WI38 (cell line): ENCODE data around the gene MEGF6.
"Not testable (repeated sequence)": the region's sequence is repeated elsewhere in the genome, so short reads cannot be mapped to it uniquely, and the experiment has no call there.

Experiments
- H3K4me3 ChIP-seq: 2 replicates; pipeline ENCODE4 v1.5.1; 2011; ENCODE audit warnings: low read depth, mild to moderate bottlenecking, control low read depth, low read length
- TF ChIP-seq, protein P1 (sequence below): IDR thresholded peaks from 2 replicates; pipeline ENCODE4 v1.5.1; 2012; ENCODE audit warnings: low read depth, mild to moderate bottlenecking, control low read depth, low read length

The MEGF6 gene

GRCh38 chr1:3626025-3626424, 14.7 kb upstream of the MEGF6 start:
- TF ChIP-seq, protein P1, sequence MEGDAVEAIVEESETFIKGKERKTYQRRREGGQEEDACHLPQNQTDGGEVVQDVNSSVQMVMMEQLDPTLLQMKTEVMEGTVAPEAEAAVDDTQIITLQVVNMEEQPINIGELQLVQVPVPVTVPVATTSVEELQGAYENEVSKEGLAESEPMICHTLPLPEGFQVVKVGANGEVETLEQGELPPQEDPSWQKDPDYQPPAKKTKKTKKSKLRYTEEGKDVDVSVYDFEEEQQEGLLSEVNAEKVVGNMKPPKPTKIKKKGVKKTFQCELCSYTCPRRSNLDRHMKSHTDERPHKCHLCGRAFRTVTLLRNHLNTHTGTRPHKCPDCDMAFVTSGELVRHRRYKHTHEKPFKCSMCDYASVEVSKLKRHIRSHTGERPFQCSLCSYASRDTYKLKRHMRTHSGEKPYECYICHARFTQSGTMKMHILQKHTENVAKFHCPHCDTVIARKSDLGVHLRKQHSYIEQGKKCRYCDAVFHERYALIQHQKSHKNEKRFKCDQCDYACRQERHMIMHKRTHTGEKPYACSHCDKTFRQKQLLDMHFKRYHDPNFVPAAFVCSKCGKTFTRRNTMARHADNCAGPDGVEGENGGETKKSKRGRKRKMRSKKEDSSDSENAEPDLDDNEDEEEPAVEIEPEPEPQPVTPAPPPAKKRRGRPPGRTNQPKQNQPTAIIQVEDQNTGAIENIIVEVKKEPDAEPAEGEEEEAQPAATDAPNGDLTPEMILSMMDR = no peak
- H3K4me3 ChIP-seq = peak overlapping the region; percentile 71

GRCh38 chr1:3625151-3625907, 14.0 kb upstream of the MEGF6 start:
- TF ChIP-seq, protein P1 = no peak

GRCh38 chr1:3624200-3625136, 13.2 kb upstream of the MEGF6 start, which contains the start of gene TPRG1L:
Gene TPRG1L, plus strand, starts transcription at chr1:3625015. Its CDS starts 58 bp downstream, at chr1:3625073.
- peak within 1 kb of the TSS; percentile 89 for H3K4me3 ChIP-seq
- TF ChIP-seq, protein P1 = no peak

More at GRCh38 chr1:3625151-3625907, 14.0 kb upstream of the MEGF6 start:
- H3K4me3 ChIP-seq = peak overlapping the region; percentile 71

GRCh38 chr1:3623441-3624199, 12.3 kb upstream of the MEGF6 start:
- TF ChIP-seq, protein P1 = no peak
- peak overlapping the region; percentile 89 for H3K4me3 ChIP-seq

GRCh38 chr1:3622102-3622501, 10.8 kb upstream of the MEGF6 start:
- not testable (repeated sequence) for H3K4me3 ChIP-seq

DNA sequence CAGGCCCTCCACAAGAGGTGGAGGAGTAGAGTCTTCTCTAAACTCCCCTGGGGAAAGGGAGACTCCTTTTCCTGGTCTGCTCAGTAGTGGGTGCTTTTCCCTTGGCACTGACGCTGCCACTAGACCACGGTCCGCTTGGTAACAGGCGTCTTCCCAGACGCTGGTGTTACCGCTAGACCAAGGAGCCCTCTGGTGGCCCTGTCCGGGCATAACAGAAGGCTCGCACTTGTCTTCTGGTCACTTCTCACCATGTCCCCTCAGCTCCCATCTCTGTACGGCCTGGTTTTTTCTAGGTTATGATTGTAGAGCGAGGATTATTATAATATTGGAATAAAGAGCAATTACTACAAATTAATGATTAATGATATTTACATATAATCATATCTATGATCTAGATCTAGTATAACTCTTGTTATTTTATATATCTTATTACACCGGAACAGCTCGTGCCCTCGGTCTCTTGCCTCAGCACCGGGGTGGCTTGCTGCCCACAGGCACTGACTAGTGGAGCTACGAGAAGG, 9.9 kb upstream of the MEGF6 start:
- not testable (repeated sequence) for H3K4me3 ChIP-seq
- TF ChIP-seq, protein P1 = peak; percentile 52

- TF ChIP-seq, protein P1 = no peak
Observed at GRCh38 chr1:3620708-3621107, 9.4 kb upstream of the MEGF6 start.

More at GRCh38 chr1:3620708-3621107, 9.4 kb upstream of the MEGF6 start:
- H3K4me3 ChIP-seq = no peak overlapping the region
